ENCODE measurements around the gene ABCC4.

Gene ABCC4, protein sequence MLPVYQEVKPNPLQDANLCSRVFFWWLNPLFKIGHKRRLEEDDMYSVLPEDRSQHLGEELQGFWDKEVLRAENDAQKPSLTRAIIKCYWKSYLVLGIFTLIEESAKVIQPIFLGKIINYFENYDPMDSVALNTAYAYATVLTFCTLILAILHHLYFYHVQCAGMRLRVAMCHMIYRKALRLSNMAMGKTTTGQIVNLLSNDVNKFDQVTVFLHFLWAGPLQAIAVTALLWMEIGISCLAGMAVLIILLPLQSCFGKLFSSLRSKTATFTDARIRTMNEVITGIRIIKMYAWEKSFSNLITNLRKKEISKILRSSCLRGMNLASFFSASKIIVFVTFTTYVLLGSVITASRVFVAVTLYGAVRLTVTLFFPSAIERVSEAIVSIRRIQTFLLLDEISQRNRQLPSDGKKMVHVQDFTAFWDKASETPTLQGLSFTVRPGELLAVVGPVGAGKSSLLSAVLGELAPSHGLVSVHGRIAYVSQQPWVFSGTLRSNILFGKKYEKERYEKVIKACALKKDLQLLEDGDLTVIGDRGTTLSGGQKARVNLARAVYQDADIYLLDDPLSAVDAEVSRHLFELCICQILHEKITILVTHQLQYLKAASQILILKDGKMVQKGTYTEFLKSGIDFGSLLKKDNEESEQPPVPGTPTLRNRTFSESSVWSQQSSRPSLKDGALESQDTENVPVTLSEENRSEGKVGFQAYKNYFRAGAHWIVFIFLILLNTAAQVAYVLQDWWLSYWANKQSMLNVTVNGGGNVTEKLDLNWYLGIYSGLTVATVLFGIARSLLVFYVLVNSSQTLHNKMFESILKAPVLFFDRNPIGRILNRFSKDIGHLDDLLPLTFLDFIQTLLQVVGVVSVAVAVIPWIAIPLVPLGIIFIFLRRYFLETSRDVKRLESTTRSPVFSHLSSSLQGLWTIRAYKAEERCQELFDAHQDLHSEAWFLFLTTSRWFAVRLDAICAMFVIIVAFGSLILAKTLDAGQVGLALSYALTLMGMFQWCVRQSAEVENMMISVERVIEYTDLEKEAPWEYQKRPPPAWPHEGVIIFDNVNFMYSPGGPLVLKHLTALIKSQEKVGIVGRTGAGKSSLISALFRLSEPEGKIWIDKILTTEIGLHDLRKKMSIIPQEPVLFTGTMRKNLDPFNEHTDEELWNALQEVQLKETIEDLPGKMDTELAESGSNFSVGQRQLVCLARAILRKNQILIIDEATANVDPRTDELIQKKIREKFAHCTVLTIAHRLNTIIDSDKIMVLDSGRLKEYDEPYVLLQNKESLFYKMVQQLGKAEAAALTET (N-terminal part only)

DNA sequence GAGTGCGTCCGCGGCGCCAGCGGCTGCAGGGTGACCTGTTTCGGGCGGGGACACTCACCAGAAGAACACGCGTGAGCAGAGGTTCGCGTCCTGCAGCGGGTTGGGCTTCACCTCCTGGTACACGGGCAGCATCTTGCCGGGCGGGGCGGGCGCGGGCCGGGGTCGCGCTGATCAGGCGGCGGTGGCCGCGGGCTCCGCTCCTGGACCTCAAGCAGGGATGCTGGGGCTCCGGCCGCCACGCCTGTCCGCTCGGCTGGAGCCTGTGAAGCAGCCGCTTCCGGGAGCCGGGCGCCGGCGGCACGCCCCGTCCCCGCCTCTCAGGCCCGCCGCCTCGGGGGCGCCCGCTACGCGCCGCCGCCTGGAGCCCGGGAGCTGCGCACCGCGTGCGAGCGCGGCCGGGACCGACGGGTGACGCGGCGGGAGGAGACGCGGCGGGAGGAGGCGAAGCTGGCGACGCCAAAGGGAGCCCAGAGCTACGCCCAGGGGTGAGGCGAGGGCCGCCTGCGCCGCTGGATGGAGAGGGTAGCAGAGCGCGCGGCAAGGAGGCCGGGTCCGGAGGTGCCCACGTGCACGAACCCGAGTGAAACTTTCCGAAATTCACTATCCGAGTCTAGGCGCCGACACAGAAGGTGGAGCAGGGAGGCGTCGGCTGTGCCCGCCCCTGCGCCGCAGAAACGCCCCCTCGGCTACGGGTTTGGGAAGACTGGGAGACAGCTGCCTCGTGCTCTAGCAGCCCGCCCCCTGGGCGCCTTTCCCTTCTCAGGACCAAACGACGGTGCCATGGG lies at the start of gene ABCC4:
ABCC4 (minus strand) TSS at position 269 of the 785 bp plus-strand sequence; CDS start at position 132, 137 bp downstream.
- peak; percentile 85 for DNase-seq

DNA sequence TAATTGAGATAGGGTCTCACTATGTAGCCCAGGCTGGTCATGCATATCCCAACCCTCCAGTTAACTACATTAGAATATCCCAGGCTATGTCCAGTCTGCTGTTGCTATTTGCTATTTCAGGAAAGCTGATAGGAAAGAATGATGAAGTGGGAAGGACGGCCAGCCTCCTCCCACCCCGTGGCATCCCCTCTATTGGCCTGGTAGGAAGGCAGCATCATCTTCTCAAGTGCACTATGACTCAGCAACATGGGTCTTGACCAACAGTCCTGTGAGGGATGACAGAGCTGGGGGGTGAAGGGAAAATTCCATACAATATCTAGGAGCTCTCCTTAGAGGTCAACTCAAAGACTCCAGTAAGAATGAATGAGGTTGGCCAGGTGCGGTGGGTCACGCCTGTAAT lies 48.0 kb upstream of the ABCC4 start:
- DNase-seq = no peak

DNA sequence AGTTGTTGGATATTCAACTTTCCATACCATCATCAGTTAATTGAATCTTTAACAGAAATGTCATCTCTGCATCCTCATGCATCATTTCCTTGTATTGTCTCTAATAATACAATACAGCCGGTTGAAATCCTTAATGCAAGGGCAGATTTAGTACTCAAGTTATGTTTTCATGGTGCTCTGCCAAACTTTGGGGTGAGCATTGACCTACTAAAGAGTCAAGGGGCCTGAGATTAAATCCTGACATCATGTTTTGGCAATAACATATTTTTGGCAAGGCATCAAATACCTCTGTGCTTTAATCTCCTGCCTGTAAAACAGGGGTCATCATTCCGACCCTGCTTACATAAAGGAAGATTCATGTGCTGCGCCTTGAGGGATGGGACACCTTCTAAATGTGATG lies 42.7 kb upstream of the ABCC4 start:
- DNase-seq = no peak

DNA sequence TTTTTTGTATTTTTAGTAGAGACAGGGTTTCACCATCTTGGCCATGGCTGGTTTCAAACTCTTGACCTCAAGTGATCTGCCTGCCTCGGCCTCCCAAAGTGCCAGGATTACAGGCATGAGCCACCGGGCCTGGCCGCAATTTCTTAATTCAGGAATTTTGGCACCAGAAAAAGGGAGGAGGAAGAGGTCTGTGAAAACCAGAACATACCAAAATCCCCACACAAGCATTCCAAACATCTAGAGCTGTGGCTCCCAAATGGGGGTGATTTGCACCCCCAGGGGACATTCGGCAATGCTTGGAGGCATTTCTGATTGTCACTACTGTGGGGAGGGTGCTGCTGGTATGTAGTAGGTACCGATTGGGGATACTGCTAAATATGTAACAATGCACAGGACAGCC lies 40.2 kb upstream of the ABCC4 start:
- DNase-seq = no peak

DNA sequence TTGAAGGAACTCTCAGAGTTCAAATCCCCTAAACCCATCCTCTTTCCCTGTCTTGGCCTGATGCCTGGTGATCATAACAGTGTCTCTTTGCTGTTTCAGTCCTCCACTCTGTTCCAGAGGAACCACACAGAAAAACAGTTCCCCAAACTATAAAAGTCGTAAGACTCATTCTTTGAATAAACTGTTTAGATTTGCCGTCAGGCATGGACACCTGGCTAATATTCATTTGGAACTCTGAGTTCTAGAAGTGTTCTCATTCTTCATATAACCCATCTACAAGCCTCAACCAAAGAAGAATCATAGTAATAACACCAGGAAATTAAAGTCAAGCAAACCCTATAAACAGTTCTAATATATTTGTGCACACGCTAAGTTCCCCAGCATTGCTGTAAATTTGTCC lies 37.7 kb upstream of the ABCC4 start:
- no peak for DNase-seq

DNA sequence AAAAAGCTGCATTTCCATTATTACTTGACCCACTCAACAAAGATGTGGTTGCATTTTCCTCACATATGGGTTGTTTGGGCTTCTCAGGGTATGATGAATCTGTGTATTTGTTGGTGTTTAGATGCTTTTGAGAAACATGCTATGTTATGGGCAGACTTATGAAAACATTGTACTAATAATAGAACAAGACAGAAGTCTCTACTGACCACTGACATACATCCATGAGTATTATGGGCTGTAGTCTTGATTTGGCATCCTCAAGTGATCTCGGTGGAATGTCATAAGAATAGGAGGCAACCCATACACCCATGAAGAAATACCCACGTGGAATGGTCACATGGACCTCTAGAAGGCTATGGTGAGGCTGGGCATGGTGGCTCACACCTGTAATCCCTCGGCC lies 36.3 kb upstream of the ABCC4 start:
- no peak for DNase-seq

DNA sequence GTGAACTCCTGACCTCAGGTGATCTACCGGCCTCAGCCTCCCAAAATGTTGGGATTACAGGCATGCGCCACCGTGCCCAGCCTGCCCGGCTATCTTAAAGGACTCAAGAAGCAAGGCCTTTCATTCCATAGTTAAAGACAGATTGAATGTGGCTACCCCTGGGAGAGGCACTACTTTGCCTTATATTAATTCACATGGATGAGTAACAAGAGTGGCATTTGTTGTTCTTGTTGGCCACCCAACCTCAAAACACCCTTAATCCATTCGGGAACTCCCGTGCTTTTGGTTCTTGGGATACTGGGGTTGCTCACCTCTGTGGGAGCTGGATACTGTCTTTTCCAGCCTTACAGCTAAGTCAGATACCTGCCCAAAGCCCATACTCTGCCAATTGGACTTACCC lies 34.4 kb upstream of the ABCC4 start:
- DNase-seq = peak; percentile 6

DNA sequence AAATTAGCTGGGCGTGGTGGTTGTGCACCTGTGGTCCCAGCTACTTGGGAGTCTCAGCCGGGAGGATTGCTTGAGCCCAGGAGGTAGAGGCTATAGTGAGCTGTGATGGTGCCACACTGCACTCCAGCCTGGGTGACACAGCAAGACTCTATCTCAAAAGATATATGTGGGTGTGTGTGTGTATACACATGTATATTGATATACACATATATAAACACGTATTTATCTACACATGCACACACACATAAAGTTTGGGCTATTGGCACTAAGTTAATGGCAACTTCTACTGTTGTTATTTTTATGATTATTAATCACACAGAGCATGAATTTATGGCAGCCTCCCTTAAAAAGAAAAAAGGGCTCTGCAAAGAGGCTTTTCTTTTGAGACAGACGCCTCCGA lies 27.1 kb upstream of the ABCC4 start:
- DNase-seq = no peak

DNA sequence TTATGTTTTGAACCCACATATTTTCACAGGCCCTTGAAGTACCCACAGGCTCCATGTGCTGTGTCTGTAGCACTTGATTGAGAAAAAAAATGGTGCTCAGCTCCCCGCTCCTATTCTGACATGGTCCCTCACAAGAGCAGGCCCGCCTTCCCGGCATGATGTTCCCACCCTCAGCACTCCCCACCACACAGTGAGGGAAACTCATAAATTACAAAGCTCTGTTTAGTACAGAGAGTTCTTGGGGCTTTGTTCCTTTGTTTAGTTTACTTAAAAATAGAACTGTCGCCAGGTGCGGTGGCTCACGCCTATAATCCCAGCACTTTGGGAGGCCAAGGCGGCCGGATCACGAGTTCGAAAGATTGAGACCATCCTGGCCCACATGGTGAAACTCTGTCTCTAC lies 25.9 kb upstream of the ABCC4 start:
- no peak for DNase-seq

DNA sequence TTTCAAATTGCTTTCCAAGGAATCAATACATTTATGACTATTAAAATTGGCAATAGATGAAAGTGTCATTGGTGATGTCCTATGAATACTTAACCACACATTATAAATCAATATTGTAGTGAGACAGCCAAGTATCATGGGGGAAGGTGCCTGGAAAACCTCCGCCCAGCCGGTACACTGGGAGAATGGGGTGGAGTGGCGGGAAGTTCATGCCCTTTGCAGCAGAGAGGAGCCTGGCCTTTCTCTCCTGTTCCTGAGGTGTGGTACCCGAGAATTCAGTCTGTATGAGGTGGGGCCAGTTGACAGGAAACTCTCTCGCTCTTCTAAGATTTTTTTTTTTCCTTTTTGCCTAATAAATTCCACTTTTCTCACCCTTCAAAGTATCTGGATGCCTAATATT lies 25.4 kb upstream of the ABCC4 start:
- no peak for DNase-seq

DNA sequence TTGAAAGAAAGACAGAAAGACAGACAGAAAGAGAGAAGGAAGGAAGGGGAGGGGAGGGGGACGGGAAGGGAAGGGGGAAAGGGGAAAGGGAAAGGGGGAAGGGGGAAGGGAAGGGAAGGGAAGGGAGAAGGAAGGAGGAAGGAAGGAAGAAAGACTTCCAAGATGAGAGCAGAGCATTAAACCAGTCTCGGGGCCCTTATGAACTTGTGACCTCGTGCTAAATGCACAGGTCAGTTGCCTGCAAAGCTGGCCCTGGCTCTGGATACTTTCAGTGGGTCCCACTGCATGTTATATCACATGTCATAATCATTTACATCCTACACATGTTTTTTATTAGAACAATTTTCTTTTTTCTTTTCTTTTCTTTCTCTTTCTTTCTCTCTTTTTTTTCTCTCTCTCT lies 24.2 kb upstream of the ABCC4 start:
- no peak for DNase-seq

DNA sequence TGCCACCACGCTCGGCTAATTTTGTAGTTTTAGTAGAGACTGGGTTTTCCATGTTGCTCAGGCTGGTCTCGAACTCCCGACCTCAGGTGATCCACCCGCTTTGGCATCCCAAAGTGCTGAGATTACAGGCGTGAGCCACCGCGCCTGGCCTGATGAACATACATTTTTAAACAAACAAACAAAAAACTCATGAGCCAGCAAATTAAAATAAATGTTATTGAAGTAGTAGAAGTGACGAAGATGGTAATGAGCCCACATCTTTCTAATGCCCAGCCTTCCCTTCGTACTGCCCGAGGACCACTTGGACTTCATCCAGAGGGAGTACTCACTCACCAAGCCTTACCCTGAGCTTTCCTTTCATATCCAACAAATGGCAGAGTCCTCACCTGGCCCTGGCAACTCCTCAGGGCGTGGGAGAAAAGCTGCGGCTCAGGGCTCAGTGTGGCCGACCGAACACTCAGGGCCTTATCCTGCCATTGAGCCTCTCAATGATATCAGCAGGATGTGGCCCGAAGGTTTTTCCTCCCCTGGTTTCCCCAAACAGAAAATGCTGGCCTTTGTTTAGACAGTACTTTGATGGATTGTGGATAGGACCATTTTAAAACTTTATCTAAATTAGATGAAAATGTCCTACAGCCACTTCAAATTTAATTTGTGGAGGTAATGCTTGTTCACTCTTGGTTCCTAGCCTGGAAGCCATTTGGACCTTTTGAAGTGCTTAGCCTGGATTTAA lies 22.8 kb upstream of the ABCC4 start:
- DNase-seq = no peak

DNA sequence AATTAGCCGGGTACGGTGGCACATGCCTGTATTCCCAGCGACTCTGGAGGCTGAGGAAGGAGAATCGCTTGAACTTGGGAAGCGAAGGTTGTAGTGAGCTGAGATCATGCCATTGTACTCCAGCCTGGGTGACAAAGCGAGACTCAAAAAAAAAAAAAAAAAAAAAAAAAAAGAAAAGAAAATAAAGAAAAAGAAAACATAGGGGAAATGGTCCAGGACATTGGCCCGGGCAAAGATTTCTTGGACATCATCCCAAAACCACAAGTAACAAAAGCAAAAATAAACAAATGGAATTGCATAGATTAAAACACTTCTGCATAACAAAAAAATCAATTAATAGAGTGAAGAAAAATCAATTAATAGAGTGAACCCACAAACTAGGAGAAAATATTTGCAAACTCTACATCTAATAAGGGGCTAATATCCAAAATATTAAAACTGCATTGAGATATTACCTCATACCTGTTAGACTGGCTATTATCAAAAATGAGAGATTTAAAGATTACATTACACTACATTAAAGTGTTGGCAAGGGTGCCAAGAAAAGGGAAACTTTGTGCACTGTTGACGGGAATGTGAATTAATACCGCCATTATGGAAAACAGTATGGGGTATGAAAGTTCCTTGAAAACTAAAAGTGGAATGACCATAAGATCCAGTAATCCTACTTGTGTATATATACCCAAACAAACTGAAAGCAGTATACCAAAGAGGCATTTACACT lies 18.5 kb upstream of the ABCC4 start:
- DNase-seq = no peak

DNA sequence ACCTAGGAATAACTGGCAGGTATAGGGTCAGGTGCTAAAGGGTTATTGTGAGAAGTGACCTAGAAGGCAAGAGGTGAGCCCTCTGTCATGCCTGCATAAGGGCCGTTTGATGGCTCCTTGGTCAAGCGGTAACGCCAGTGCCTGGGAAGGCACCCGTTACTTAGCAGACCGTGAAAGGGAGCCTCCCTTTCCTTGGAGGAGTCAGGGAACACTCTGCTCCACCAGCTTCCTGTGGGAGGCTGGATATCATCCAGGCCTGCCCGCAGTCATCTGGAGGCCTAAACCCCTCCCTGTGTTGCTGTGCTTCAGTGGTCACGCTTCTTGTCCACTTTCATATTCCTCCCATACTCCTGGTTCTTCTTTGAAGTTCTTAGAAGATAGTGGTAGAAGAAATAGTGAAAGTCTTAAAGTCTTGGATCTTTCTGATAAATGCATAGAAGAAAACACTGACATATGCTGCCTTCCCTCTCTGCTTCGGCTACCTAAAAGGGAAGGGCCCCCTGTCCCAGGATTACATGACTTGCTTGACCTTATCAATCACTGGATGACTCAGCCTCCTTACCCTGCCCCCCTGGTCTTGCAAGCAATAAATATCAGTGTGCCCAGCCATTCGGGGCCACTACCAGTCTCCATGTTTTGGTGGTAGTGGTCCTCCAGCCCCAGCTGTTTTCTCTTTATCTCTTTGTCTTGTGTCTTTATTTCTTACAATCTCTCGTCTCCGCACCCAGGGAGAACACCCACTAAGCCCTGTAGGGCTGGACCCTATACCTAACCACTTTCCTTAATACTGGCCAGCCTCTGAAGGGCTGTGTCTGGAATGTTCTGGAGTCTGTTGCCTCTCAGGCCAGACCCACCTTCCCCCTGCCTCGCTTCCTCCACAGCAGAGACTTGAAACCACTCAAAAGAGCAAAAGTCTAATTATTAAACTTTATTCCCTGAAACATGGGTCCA lies 16.1 kb upstream of the ABCC4 start:
- no peak for DNase-seq

DNA sequence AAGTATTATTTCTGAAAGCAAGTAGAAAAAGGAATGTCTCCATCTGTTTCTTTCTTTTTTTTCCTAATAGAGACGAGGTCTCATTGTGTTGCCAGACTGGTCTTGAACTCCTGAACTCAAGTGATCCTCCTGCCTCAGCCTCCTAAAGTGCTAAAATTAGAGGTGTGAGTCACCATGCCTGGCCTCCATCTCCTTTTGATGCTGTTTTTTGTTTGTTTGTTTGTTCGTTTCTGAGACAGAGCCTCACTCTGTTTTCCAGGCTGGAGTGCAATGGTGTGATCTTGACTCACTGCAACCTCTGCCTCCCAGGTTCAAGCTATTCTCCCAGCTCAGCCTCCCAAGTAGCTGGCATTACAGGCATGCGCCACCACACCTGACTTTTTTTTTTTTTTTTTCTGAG lies 14.5 kb upstream of the ABCC4 start:
- no peak for DNase-seq

DNA sequence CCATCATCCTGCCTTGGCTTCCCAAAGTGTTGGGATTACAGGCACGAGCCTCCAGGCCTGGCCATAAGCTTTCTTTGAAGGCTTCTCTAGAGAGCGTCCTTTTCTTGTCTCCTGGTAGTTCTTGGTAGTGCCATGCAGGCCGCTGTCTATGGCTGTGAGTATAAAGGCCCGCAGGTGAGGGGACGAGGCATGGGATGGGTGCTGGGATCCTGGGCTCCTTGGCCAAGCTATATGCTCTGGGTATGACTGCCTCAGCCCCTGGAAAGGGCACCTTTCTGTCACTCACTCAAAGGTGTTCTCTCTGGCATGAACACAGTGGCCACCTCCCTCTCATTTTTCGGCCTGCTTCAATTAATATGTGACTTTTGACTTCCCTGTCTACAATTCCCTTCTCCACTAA lies 6.3 kb upstream of the ABCC4 start:
- no peak for DNase-seq

DNA sequence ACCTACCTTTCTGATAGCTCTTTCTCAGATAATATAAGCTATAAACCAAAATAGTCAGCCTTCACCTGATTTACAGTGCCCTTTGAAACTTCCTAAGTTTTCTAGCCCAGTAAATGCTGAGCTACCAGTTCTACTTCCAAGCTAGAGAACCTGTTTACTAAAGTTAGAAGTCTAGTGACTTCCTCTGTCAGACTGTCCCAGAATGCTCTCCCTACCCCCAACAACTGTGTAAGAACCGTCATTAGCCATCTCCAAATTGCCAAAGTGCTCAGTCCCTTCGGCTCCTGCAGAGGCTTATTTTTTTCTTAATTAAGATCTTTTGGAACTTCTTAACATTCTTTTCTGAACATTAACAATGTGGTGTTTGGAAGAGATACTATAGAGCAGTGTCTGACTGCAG lies 3.2 kb upstream of the ABCC4 start:
- DNase-seq = no peak

DNA sequence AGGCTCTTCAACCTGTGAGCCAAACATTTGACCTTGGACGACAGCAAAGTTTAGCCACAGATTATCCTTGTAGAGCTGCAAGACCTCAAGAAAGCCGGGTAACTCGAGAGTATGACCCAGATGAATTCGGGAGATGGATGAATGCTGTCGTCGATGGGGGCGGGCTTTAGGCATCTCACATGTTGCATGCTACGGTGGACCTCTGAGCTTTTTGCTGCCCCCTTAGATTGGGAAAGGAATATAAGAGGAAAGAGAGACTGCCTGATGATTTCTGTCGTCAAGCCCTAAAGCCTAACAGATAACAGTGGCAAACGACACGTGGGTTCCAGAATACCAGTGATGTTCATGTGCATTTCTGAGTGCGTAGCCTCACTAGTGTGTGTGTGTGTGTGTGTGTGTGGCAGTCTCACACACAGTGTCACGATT lies 730 bp upstream of the ABCC4 start:
- no peak for DNase-seq

DNA sequence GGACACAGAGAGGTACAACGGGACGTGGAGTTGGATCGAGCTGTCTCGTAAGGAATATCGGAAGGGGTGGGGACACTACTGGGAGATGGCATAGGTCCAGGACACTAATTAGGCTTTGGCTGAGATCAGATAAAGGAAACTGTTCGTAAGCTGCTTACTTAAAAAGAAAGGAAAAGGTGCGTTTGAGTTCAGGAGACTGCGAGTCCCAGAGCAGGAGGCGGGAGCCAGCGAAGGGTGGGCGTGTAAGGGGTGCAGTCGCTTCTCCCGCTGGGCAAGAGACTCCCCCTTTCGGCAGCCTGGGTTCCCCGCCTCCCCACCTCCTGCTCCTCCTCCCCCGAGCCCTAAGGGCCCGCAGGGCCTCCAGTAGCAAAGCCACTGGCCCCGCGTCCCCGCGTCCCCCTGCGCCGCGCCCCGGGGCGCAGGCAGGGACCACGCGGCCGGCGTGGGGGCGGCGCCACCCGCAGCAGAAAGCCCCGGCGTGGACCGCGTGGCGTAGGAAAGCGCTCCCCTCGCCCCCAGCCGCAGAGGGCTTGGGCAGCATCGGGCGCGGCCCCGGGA lies 547 bp downstream of the ABCC4 start:
- DNase-seq = peak; percentile 73

All from HCEC 1CT (cell line).